HepG2 (cell line): ENCODE data around the gene PPP1R27. TPM values are rescaled to one million over a fixed set of nuclear protein-coding genes. Genes with fewer than 3 reads are reported as not detected.

Source experiments
- BRD4 ChIP-seq: sonication (generic); formaldehyde crosslinking; IDR thresholded peaks from 2 replicates; pipeline ENCODE4 v1.4.0; 2020; ENCODE audit warnings: missing genetic modification reagents
- CCAR2 ChIP-seq: fragments of 200-400 bp; formaldehyde crosslinking; optimal IDR thresholded peaks from 2 replicates; pipeline ENCODE3; 2018; ENCODE audit warnings: low read depth, mild to moderate bottlenecking, low read length, moderate library complexity
- ELK4 ChIP-seq: sonication (generic); formaldehyde crosslinking; IDR thresholded peaks from 2 replicates; pipeline ENCODE4 v1.9.0; 2021; ENCODE audit warnings: missing genetic modification reagents, borderline replicate concordance
- GATA4 ChIP-seq: sonication (generic); IDR thresholded peaks from 2 replicates; pipeline ENCODE4 v1.6.1; 2016; ENCODE audit warnings: antibody characterized with exemption, low read depth, borderline replicate concordance
- HMGXB3 ChIP-seq: sonication (generic); formaldehyde crosslinking; IDR thresholded peaks from 2 replicates; pipeline ENCODE4 v1.4.0; 2020; ENCODE audit warnings: missing genetic modification reagents, borderline replicate concordance
- JUND ChIP-seq: sonication (generic); formaldehyde crosslinking; IDR thresholded peaks from 2 replicates; pipeline ENCODE4 v1.8.0; 2022; ENCODE audit warnings: mild to moderate bottlenecking, missing genetic modification reagents
- MLXIP ChIP-seq: sonication (generic); formaldehyde crosslinking; IDR thresholded peaks from 2 replicates; pipeline ENCODE4 v1.9.0; 2021; ENCODE audit warnings: missing genetic modification reagents, borderline replicate concordance
- MXD3 ChIP-seq: IDR thresholded peaks from 2 replicates; pipeline ENCODE4 v1.6.1; 2016; ENCODE audit warnings: mild to moderate bottlenecking, missing biosample characterization, missing genetic modification reagents
- PRMT3 ChIP-seq: sonication (generic); formaldehyde crosslinking; IDR thresholded peaks from 2 replicates; pipeline ENCODE4 v1.8.1; 2022; ENCODE audit warnings: low read depth, mild to moderate bottlenecking, moderate library complexity, missing genetic modification reagents, borderline replicate concordance
- SMC3 ChIP-seq: IDR thresholded peaks from 2 replicates; pipeline ENCODE4 v1.6.1; 2011; ENCODE audit warnings: low read length, improper control_type of control experiment
- SRF ChIP-seq: IDR thresholded peaks from 2 replicates; pipeline ENCODE4 v1.6.1; 2011; ENCODE audit warnings: mild to moderate bottlenecking, low read depth, low read length, moderate library complexity
- SRY ChIP-seq: sonication (generic); formaldehyde crosslinking; IDR thresholded peaks from 2 replicates; pipeline ENCODE4 v1.8.0; 2022; ENCODE audit warnings: mild to moderate bottlenecking, missing genetic modification reagents
- ZNF274 ChIP-seq: sonication (generic); formaldehyde crosslinking; IDR thresholded peaks from 2 replicates; pipeline ENCODE4 v1.5.1; 2020; ENCODE audit warnings: mild to moderate bottlenecking, missing genetic modification reagents
- ZNF337 ChIP-seq: sonication (generic); formaldehyde crosslinking; IDR thresholded peaks from 2 replicates; pipeline ENCODE4 v1.5.1; 2020; ENCODE audit warnings: missing genetic modification reagents, low read depth, mild to moderate bottlenecking, borderline replicate concordance
- ZNF382 ChIP-seq: sonication (generic); formaldehyde crosslinking; IDR thresholded peaks from 2 replicates; pipeline ENCODE4 v1.5.0; 2020; ENCODE audit warnings: missing genetic modification reagents, mild to moderate bottlenecking, borderline replicate concordance
- ZNF598 ChIP-seq: sonication (generic); formaldehyde crosslinking; IDR thresholded peaks from 2 replicates; pipeline ENCODE4 v1.5.1; 2020; ENCODE audit warnings: mild to moderate bottlenecking, missing genetic modification reagents, borderline replicate concordance
- ZNF670 ChIP-seq: sonication (generic); formaldehyde crosslinking; IDR thresholded peaks from 2 replicates; pipeline ENCODE4 v1.8.0; 2022; ENCODE audit warnings: mild to moderate bottlenecking, missing genetic modification reagents, borderline replicate concordance
- ZNF776 ChIP-seq: sonication (generic); formaldehyde crosslinking; IDR thresholded peaks from 2 replicates; pipeline ENCODE4 v1.4.0; 2020; ENCODE audit warnings: mild to moderate bottlenecking, missing genetic modification reagents
- ZNF850 ChIP-seq: sonication (generic); formaldehyde crosslinking; conservative IDR thresholded peaks from 2 replicates; pipeline ENCODE4 v1.9.0; 2021; ENCODE audit warnings: mild to moderate bottlenecking, missing genetic modification reagents
- ZSCAN31 ChIP-seq: sonication (generic); formaldehyde crosslinking; IDR thresholded peaks from 2 replicates; pipeline ENCODE4 v1.5.0; 2020; ENCODE audit warnings: low read depth, mild to moderate bottlenecking, missing genetic modification reagents
- polyA plus RNA-seq, 8 experiments: library from polyadenylated mRNA; depleted of rRNA in 3 of 8; stranded (reverse) in 7 of 8; unstranded in 1 of 8; fragments of >200 nt; fragmentation: Illumina TruSeq in 4 of 8; extraction: Trizol in 4 of 8; gene quantifications; 2 replicates each; pipeline versions ENCODE4 v1.2.1 to v1.2.3, GENCODE V29; 2011 to 2016; ENCODE audit warnings: low read depth in 4 of 8, missing spikeins in 1 of 8, mixed read lengths in 1 of 8; ENCODE audit not compliant: insufficient read depth in 1 of 8
- total RNA-seq, 5 experiments: library from RNA; depleted of rRNA; stranded (reverse); fragments of >200 nt; fragmentation: Illumina TruSeq; extraction: Trizol; gene quantifications; 2 replicates each; pipeline ENCODE4 v1.2.3, GENCODE V29; 2016; ENCODE audit warnings: low read depth in 1 of 5

Gene PPP1R27
- total and polyA plus RNA-seq, 2 of the 13 experiments (the other 11 are each of a cell fraction or from before 2014, with no cell fraction given), result 0.17 to 1.00 TPM

- TF ChIP-seq HMGXB3 (CRISPR knock-in tag) (no peak), MLXIP (CRISPR knock-in tag) (no peak), ZNF337 (CRISPR knock-in tag) (0 out of 2 replicates have a peak, but pooled peaks have one; percentile 26), ZSCAN31 (CRISPR knock-in tag) (peak; percentile 87), ZNF382 (no peak), ELK4 (CRISPR knock-in tag) (no peak), CCAR2 (no peak), ZNF274 (CRISPR knock-in tag) (peak; percentile 81), ZNF598 (peak; percentile 71; the same call in 1 of the 2 replicates), ZNF776 (CRISPR knock-in tag) (no peak; the same call in 1 of the 2 replicates), MXD3 (CRISPR knock-in tag) (peak; percentile 97), BRD4 (CRISPR knock-in tag) (peak; percentile 96), SMC3 (no peak), GATA4 (peak; percentile 49; the same call in 1 of the 2 replicates), JUND (CRISPR knock-in tag) (no peak), PRMT3 (no peak), ZNF670 (CRISPR knock-in tag) (peak; percentile 32; the same call in 1 of the 2 replicates), SRF (no peak), ZNF850 (CRISPR knock-in tag) (peak; percentile 88; the same call in 1 of the 2 replicates), SRY (peak; percentile 17; the same call in 1 of the 2 replicates)
Measured at GRCh38 chr17:81833160-81833920, 1.5 kb downstream of the PPP1R27 start, which contains the start of gene MCRIP1 (continued).
